HG03064 (cell line): ENCODE measurements around the gene SS18L1.
A peak's percentile ranks its signal among the peaks of the same experiment; 100 is the strongest.

Experiments
- ATAC-seq: cut with Tn5 transposase; IDR thresholded peaks from one replicate; pipeline ENCODE4 v1.9.1; 2021; ENCODE audit warnings: low read depth; ENCODE audit not compliant: unreplicated experiment

Gene SS18L1

GRCh38 chr20:62119591-62120364 lies 23.8 kb upstream of the SS18L1 start:
- ATAC-seq, result no peak

- no peak for ATAC-seq
These were observed 23.2 kb upstream of the SS18L1 start for GRCh38 chr20:62120365-62120762.

GRCh38 chr20:62120990-62121775 lies 22.4 kb upstream of the SS18L1 start:
- ATAC-seq, result peak; percentile 1

GRCh38 chr20:62121776-62122653 lies 21.6 kb upstream of the SS18L1 start, which contains the start of gene LSM14B:
LSM14B (plus strand) TSS chr20:62122475; CDS start chr20:62122667, 192 bp downstream.
- ATAC-seq, result peak; percentile 61

- peak; percentile 15 for ATAC-seq
These were observed 20.7 kb upstream of the SS18L1 start for GRCh38 chr20:62122654-62123449.

GRCh38 chr20:62123450-62124118 lies 20.0 kb upstream of the SS18L1 start:
- ATAC-seq, result no peak

GRCh38 chr20:62126141-62126540 lies 17.4 kb upstream of the SS18L1 start:
- ATAC-seq, result no peak

- ATAC-seq, result no peak
These were observed 15.8 kb upstream of the SS18L1 start for GRCh38 chr20:62127799-62128198.

- ATAC-seq, result no peak
These were observed 15.1 kb upstream of the SS18L1 start for GRCh38 chr20:62128502-62128901.

GRCh38 chr20:62129731-62130531 lies 13.6 kb upstream of the SS18L1 start:
- ATAC-seq, result no peak

GRCh38 chr20:62131560-62132320 lies 11.8 kb upstream of the SS18L1 start:
- ATAC-seq, result no peak

GRCh38 chr20:62132421-62132820 lies 11.1 kb upstream of the SS18L1 start:
- no peak for ATAC-seq

- ATAC-seq, result no peak
These were observed 10.3 kb upstream of the SS18L1 start for GRCh38 chr20:62133051-62133845.

- no peak for ATAC-seq
These were observed 9.7 kb upstream of the SS18L1 start for GRCh38 chr20:62133864-62134263.

- ATAC-seq, result no peak
These were observed 8.8 kb upstream of the SS18L1 start for GRCh38 chr20:62134735-62135231.

GRCh38 chr20:62135573-62136266 lies 7.8 kb upstream of the SS18L1 start:
- no peak for ATAC-seq
